Natural killer cell (primary cell): ENCODE data around the gene GPC1. TPM values are rescaled to one million over a fixed set of nuclear protein-coding genes. Genes with fewer than 3 reads are reported as not detected.

Experiments
- ATAC-seq, 3 donors: fragments of 150-1000 bp in 2 of 3; fragments of 200-7000 bp in 1 of 3; cut with Tn5 transposase; 1 replicate in 1 of 3; 2 replicates in 2 of 3; pipeline ENCODE4 v1.10.0; 2021; ENCODE audit warnings: mild to moderate bottlenecking in 2 of 3, moderate library complexity in 2 of 3
- DNase-seq, 2 donors: peaks; one replicate each; pipeline versions ENCODE4 v3.0.0 to v3.0.0-alpha.2; 2013 to 2021; ENCODE audit warnings: mixed read lengths in 1 of 2
- H3K27ac ChIP-seq: one replicate; pipeline ENCODE4 v1.5.1; 2013; ENCODE audit warnings: mild to moderate bottlenecking, low read length
- H3K27me3 ChIP-seq: one replicate; pipeline ENCODE4 v1.6.1; 2013; ENCODE audit warnings: low read length; ENCODE audit not compliant: control insufficient read depth, insufficient read depth
- H3K36me3 ChIP-seq: one replicate; pipeline ENCODE4 v1.6.1; 2013; ENCODE audit warnings: low read length; ENCODE audit not compliant: control insufficient read depth, insufficient read depth
- H3K4me1 ChIP-seq: one replicate; pipeline ENCODE4 v1.6.1; 2013; ENCODE audit warnings: low read length; ENCODE audit not compliant: control insufficient read depth, insufficient read depth
- H3K4me3 ChIP-seq: one replicate; pipeline ENCODE4 v1.5.1; 2013; ENCODE audit warnings: low read length
- H3K9me3 ChIP-seq: one replicate; pipeline ENCODE4 v1.6.1; 2013; ENCODE audit warnings: low read length; ENCODE audit not compliant: control insufficient read depth, insufficient read depth
- H3K27ac Mint-ChIP-seq, 2 donors: one replicate each; pipeline ENCODE4 v1.8.0; 2022; ENCODE audit warnings: mild to moderate bottlenecking in 2 of 2, mixed read lengths in 2 of 2, moderate library complexity in 1 of 2
- H3K27me3 Mint-ChIP-seq, 2 donors: one replicate each; pipeline ENCODE4 v1.8.0; 2022; ENCODE audit warnings: low read depth in 2 of 2, mixed read lengths in 2 of 2
- H3K36me3 Mint-ChIP-seq: one replicate; pipeline ENCODE4 v1.8.0; 2022; ENCODE audit warnings: mixed read lengths
- H3K4me1 Mint-ChIP-seq, 2 donors: one replicate each; pipeline ENCODE4 v1.8.0; 2022; ENCODE audit warnings: mixed read lengths in 2 of 2
- H3K4me3 Mint-ChIP-seq: one replicate; pipeline ENCODE4 v1.8.0; 2022; ENCODE audit warnings: mild to moderate bottlenecking, moderate library complexity, mixed read lengths
- H3K9me3 Mint-ChIP-seq, 2 donors: one replicate each; pipeline ENCODE4 v1.8.0; 2022; ENCODE audit warnings: mixed read lengths in 2 of 2
- CTCF ChIP-seq: fragments of 200-600 bp; IDR thresholded peaks from one replicate; pipeline ENCODE4 v1.8.0; 2022; ENCODE audit warnings: antibody characterized with exemption
- WGBS: methylation state at CpG from one replicate; pipeline ENCODE4 v1.1.7; 2013; ENCODE audit warnings: missing lambda C conversion rate; ENCODE audit not compliant: insufficient coverage; 5-methylcytosine and 5-hydroxymethylcytosine counted together
- intact Hi-C: fragments of 100-400 bp; cut with micrococcal nuclease; formaldehyde crosslinking; loops from one replicate; pipeline ENCODE4 v1.14.2; 2022
- total RNA-seq, 4 donors: library from RNA; stranded (reverse); fragments of 120-200 nt in 1 of 4; gene quantifications; one replicate each; pipeline versions ENCODE4 v1.2.3 to v1.2.4, GENCODE V29; 2013 to 2022

GPC1 gene
- total RNA-seq, 3 donors from 2014 or later (not counting 1 experiment from before 2014, with no cell fraction given) = 0.79 to 1.4 (median 0.94) TPM

GRCh38 chr2:240401781-240402551, 33.5 kb upstream of the GPC1 start:
- Mint-ChIP-seq H3K4me3 (no peak overlapping the region), H3K27ac (no peak overlapping the region), H3K9me3 (no peaks in the 10 kb centered on the region), H3K4me1 (no peaks in the 10 kb centered on the region), H3K36me3 (no peaks in the 10 kb centered on the region), H3K27me3 (peaks cover 0 to 4% of the 10 kb centered on the region in 2 donors)
- Histone ChIP-seq H3K27ac (no peak overlapping the region), H3K9me3 (no peaks in the 10 kb centered on the region), H3K4me1 (no peaks in the 10 kb centered on the region), H3K27me3 (no peaks in the 10 kb centered on the region), H3K36me3 (no peaks in the 10 kb centered on the region), H3K4me3 (no peak overlapping the region)
- DNase-seq (no peak), ATAC-seq (no peak)
- TF ChIP-seq CTCF = no peak
- intact Hi-C loops = no loop called here
- WGBS = 85% methylated on average over 20 of the region's 22 CpGs

- intact Hi-C loops = no loop called here
- Histone ChIP-seq H3K4me3 (no peak overlapping the region), H3K4me1 (no peaks in the 10 kb centered on the region), H3K9me3 (no peaks in the 10 kb centered on the region), H3K27me3 (no peaks in the 10 kb centered on the region), H3K27ac (no peak overlapping the region), H3K36me3 (no peaks in the 10 kb centered on the region)
- TF ChIP-seq CTCF = no peak
- 83% methylated on average over 18 of the region's 18 CpGs for WGBS
- Mint-ChIP-seq H3K27ac (no peak overlapping the region), H3K27me3 (peaks cover 0 to 6% of the 10 kb centered on the region in 2 donors), H3K9me3 (no peaks in the 10 kb centered on the region), H3K36me3 (no peaks in the 10 kb centered on the region), H3K4me3 (no peak overlapping the region), H3K4me1 (no peaks in the 10 kb centered on the region)
- no peak for ATAC-seq
- DNase-seq = no peak
Observed at GRCh38 chr2:240402566-240403272, 32.7 kb upstream of the GPC1 start.

- Mint-ChIP-seq H3K27me3 (peaks cover 0 to 10% of the 10 kb centered on the region in 2 donors), H3K4me3 (no peak overlapping the region), H3K9me3 (no peaks in the 10 kb centered on the region), H3K4me1 (no peaks in the 10 kb centered on the region), H3K36me3 (no peaks in the 10 kb centered on the region), H3K27ac (no peak overlapping the region)
- H3K27me3 ChIP-seq = no peaks in the 10 kb centered on the region
- intact Hi-C loops = no loop called here
- WGBS = 66% methylated on average over 18 of the region's 18 CpGs
- H3K4me1 ChIP-seq = no peaks in the 10 kb centered on the region
- TF ChIP-seq CTCF = no peak
- H3K36me3 ChIP-seq = no peaks in the 10 kb centered on the region
- no peak for ATAC-seq
- no peaks in the 10 kb centered on the region for H3K9me3 ChIP-seq
- DNase-seq = peak in 1 of 2 donors; percentile 12
- no peak overlapping the region for H3K27ac ChIP-seq
- no peak overlapping the region for H3K4me3 ChIP-seq
Observed at GRCh38 chr2:240403396-240404104, 31.9 kb upstream of the GPC1 start.
